Subcutaneous abdominal adipose tissue (tissue), 5 donors: ENCODE measurements around the gene MMP28.

ENCODE experiments used
- H3K27ac ChIP-seq: one replicate; pipeline ENCODE4 v1.7.0; 2013; ENCODE audit warnings: low read depth, mild to moderate bottlenecking, inconsistent platforms, low read length, moderate library complexity
- H3K27me3 ChIP-seq, 5 donors: one replicate each; pipeline ENCODE4 v1.7.0; 2013; ENCODE audit warnings: low read length in 5 of 5, inconsistent platforms in 1 of 5; ENCODE audit not compliant: control insufficient read depth in 5 of 5, insufficient read depth in 4 of 5
- H3K36me3 ChIP-seq, 5 donors: one replicate each; pipeline ENCODE4 v1.7.0; 2013; ENCODE audit warnings: low read length in 5 of 5; ENCODE audit not compliant: control insufficient read depth in 5 of 5, insufficient read depth in 5 of 5
- H3K4me1 ChIP-seq, 5 donors: one replicate each; pipeline ENCODE4 v1.7.0; 2013; ENCODE audit warnings: low read length in 5 of 5, mild to moderate bottlenecking in 3 of 5, moderate library complexity in 1 of 5; ENCODE audit not compliant: control insufficient read depth in 5 of 5, insufficient read depth in 5 of 5
- H3K4me3 ChIP-seq, 5 donors: one replicate each; pipeline ENCODE4 v1.7.0; 2013; ENCODE audit warnings: low read length in 5 of 5, low read depth in 1 of 5
- H3K9ac ChIP-seq, 5 donors: one replicate each; pipeline ENCODE4 v1.7.0; 2013; ENCODE audit warnings: low read length in 5 of 5, mild to moderate bottlenecking in 4 of 5, moderate library complexity in 3 of 5
- H3K9me3 ChIP-seq, 5 donors: one replicate each; pipeline ENCODE4 v1.7.0; 2013; ENCODE audit warnings: low read length in 5 of 5; ENCODE audit not compliant: control insufficient read depth in 5 of 5
- donor health status: healthy.
- donor health status: healthy.
- donor health status: healthy.
- donor health status: healthy.
- donor health status: healthy.

The MMP28 gene

GRCh38 chr17:35799942-35800341 is 4.5 kb upstream of the MMP28 start:
- Histone ChIP-seq H3K36me3 (no peaks in the 10 kb centered on the region), H3K9me3 (no peaks in the 10 kb centered on the region), H3K9ac (no peak overlapping the region), H3K4me1 (peaks cover 8 to 40% (median 36%) of the 10 kb centered on the region in 5 donors), H3K27me3 (peaks cover 0 to 2% (median 0%) of the 10 kb centered on the region in 5 donors), H3K4me3 (no peak overlapping the region), H3K27ac (no peak overlapping the region)

GRCh38 chr17:35797918-35798317 is 2.5 kb upstream of the MMP28 start:
- Histone ChIP-seq H3K9me3 (no peaks in the 10 kb centered on the region), H3K9ac (no peak overlapping the region), H3K36me3 (no peaks in the 10 kb centered on the region), H3K27ac (no peak overlapping the region), H3K27me3 (peaks cover 0 to 2% (median 0%) of the 10 kb centered on the region in 5 donors), H3K4me1 (peaks cover 6 to 55% (median 55%) of the 10 kb centered on the region in 5 donors), H3K4me3 (no peak overlapping the region)

GRCh38 chr17:35797370-35797769 is 1.9 kb upstream of the MMP28 start:
- peaks cover 6 to 60% (median 60%) of the 10 kb centered on the region in 5 donors for H3K4me1 ChIP-seq
- no peak overlapping the region for H3K4me3 ChIP-seq
- no peak overlapping the region for H3K27ac ChIP-seq
- H3K9ac ChIP-seq, result no peak overlapping the region
- peaks cover 0 to under 1% (median 0%) of the 10 kb centered on the region in 5 donors for H3K9me3 ChIP-seq
- peaks cover 0 to 2% (median 0%) of the 10 kb centered on the region in 5 donors for H3K27me3 ChIP-seq
- no peaks in the 10 kb centered on the region for H3K36me3 ChIP-seq

GRCh38 chr17:35796942-35797341 is 1.5 kb upstream of the MMP28 start:
- Histone ChIP-seq H3K27ac (no peak overlapping the region), H3K36me3 (no peaks in the 10 kb centered on the region), H3K9ac (no peak overlapping the region), H3K4me3 (no peak overlapping the region), H3K4me1 (peaks cover 6 to 65% (median 62%) of the 10 kb centered on the region in 5 donors), H3K27me3 (peaks cover 0 to 2% (median 0%) of the 10 kb centered on the region in 5 donors), H3K9me3 (peaks cover 0 to 4% (median 0%) of the 10 kb centered on the region in 5 donors)

- Histone ChIP-seq H3K27ac (no peak overlapping the region), H3K9ac (peak overlapping the region in 2 of 5 donors; percentile 44 to 71), H3K36me3 (no peaks in the 10 kb centered on the region), H3K9me3 (peaks cover 0 to 7% (median 0%) of the 10 kb centered on the region in 5 donors), H3K27me3 (peaks cover 0 to 2% (median 0%) of the 10 kb centered on the region in 5 donors), H3K4me3 (peak overlapping the region; percentile 48 to 94 (median 78)), H3K4me1 (peaks cover 5 to 61% (median 51%) of the 10 kb centered on the region in 5 donors)
Measured at GRCh38 chr17:35795871-35796265, 427 bp upstream of the MMP28 start.

- H3K27ac ChIP-seq, result no peak overlapping the region
- H3K36me3 ChIP-seq, result no peaks in the 10 kb centered on the region
- H3K9ac ChIP-seq, result no peak overlapping the region
- H3K4me1 ChIP-seq, result peaks cover 11 to 64% (median 48%) of the 10 kb centered on the region in 5 donors
- H3K4me3 ChIP-seq, result peak overlapping the region in 4 of 5 donors; percentile 0 to 31 (median 16)
- H3K27me3 ChIP-seq, result peaks cover 0 to 2% (median 0%) of the 10 kb centered on the region in 5 donors
- H3K9me3 ChIP-seq, result peaks cover 0 to 7% (median 0%) of the 10 kb centered on the region in 5 donors
Measured at GRCh38 chr17:35793257-35793656, 2.2 kb downstream of the MMP28 start.

GRCh38 chr17:35791681-35792350 is 3.6 kb downstream of the MMP28 start:
- H3K4me3 ChIP-seq, result no peak overlapping the region
- peaks cover 0 to 7% (median 0%) of the 10 kb centered on the region in 5 donors for H3K9me3 ChIP-seq
- H3K36me3 ChIP-seq, result no peaks in the 10 kb centered on the region
- H3K4me1 ChIP-seq, result peaks cover 13 to 78% (median 61%) of the 10 kb centered on the region in 5 donors
- no peak overlapping the region for H3K27ac ChIP-seq
- H3K9ac ChIP-seq, result no peak overlapping the region
- H3K27me3 ChIP-seq, result peaks cover 0 to 2% (median 0%) of the 10 kb centered on the region in 5 donors

- Histone ChIP-seq H3K4me1 (peaks cover 12 to 75% (median 64%) of the 10 kb centered on the region in 5 donors), H3K4me3 (no peak overlapping the region), H3K36me3 (no peaks in the 10 kb centered on the region), H3K27ac (no peak overlapping the region), H3K9ac (no peak overlapping the region), H3K27me3 (peaks cover 0 to 2% (median 0%) of the 10 kb centered on the region in 5 donors), H3K9me3 (peaks cover 0 to 7% (median 0%) of the 10 kb centered on the region in 5 donors)
Measured at GRCh38 chr17:35790841-35791240, 4.6 kb downstream of the MMP28 start.

- H3K9ac ChIP-seq, result peak overlapping the region in 2 of 5 donors; percentile 35 to 61
- H3K9me3 ChIP-seq, result peaks cover 0 to 7% (median 0%) of the 10 kb centered on the region in 5 donors
- peak overlapping the region in 1 of 5 donors; percentile 39 for H3K4me3 ChIP-seq
- peak overlapping the region; percentile 67 for H3K27ac ChIP-seq
- no peaks in the 10 kb centered on the region for H3K27me3 ChIP-seq
- H3K36me3 ChIP-seq, result no peaks in the 10 kb centered on the region
- H3K4me1 ChIP-seq, result peaks cover 13 to 71% (median 57%) of the 10 kb centered on the region in 5 donors
Measured at GRCh38 chr17:35788477-35789368, 6.7 kb downstream of the MMP28 start.
